Measurements from ENCODE around the gene SPIRE1. TPM values are rescaled to one million over a fixed set of nuclear protein-coding genes. Genes with fewer than 3 reads are reported as not detected.

SPIRE1 gene
- total RNA-seq, 1 experiment from 2014 or later, result 16.6 TPM

DNA sequence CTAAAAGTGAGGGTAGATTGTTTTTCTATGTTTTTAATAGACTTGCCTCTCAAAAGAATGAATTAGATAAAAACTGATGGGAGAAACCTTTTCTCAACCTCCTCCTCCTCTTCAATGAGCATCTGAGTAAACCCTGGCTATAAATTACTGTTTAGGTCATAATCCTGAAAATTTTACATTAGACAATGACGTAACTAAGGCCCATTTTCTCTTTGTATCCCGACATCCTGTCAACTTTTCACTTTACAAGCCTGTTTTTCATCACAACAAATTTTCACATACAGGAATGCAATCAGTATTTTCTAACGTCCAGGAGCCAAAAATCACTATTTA, 1.3 kb downstream of the SPIRE1 start:
- no peak overlapping the region for H4K91ac ChIP-seq (ENCODE audit: insufficient read length, low read depth, low read length)
- H3K27me3 Mint-ChIP-seq (ENCODE audit: low read depth), result peaks cover 16% of the 10 kb centered on the region
- no peak overlapping the region for H3K4ac ChIP-seq (ENCODE audit: low read depth, low read length)
- H3K4me1 ChIP-seq (ENCODE audit: insufficient read depth, low read length), result no peaks in the 10 kb centered on the region
- no peaks in the 10 kb centered on the region for H4K20me1 ChIP-seq (ENCODE audit: control insufficient read depth, insufficient read depth, insufficient read length)
- no peak overlapping the region for H2BK20ac ChIP-seq (ENCODE audit: low read depth, low read length, poor library complexity, severe bottlenecking)
- no peaks in the 10 kb centered on the region for H3K9me3 ChIP-seq (ENCODE audit: control insufficient read depth, low read depth, low read length)
- peak overlapping the region; percentile 61 to 85 for H3K4me3 Mint-ChIP-seq
- no peak for DNase-seq
- H3K4me1 Mint-ChIP-seq, result peaks cover 30 to 39% of the 10 kb centered on the region in 2 experiments
- H3T11ph ChIP-seq (ENCODE audit: low read length), result no peak overlapping the region
- H2BK12ac ChIP-seq (ENCODE audit: insufficient read length, low read depth, low read length), result no peak overlapping the region
- H3K23me2 ChIP-seq (ENCODE audit: insufficient read length, low read depth, low read length, poor library complexity, severe bottlenecking), result peaks cover 11% of the 10 kb centered on the region
- H2AK5ac ChIP-seq (ENCODE audit: insufficient read length, low read length), result no peak overlapping the region
- no peak overlapping the region for H2BK5ac ChIP-seq (ENCODE audit: insufficient read length, low read length)
- H3K18ac ChIP-seq (ENCODE audit: insufficient read length, low read depth, low read length), result no peak overlapping the region
- H3K79me1 ChIP-seq (ENCODE audit: insufficient read depth, low read depth, low read length, poor library complexity, severe bottlenecking), result no peaks in the 10 kb centered on the region
- no peaks in the 10 kb centered on the region; a peak in 2 of 5 replicates for H3K9me3 Mint-ChIP-seq
- H3K27me3 ChIP-seq (ENCODE audit: insufficient read depth, low read length), result no peaks in the 10 kb centered on the region
- no peak overlapping the region for H2AFZ ChIP-seq (ENCODE audit: low read length)
- H3K27ac ChIP-seq (ENCODE audit: insufficient read length, low read depth, low read length), result no peak overlapping the region
- no peak overlapping the region for H3K27ac Mint-ChIP-seq
- H3K56ac ChIP-seq (ENCODE audit: insufficient read length, low read depth, low read length), result no peak overlapping the region
- no peak for TF ChIP-seq CTCF (conservative IDR thresholded peaks at IDR 0.05)
- H2BK120ac ChIP-seq (ENCODE audit: low read depth, low read length, poor library complexity, severe bottlenecking), result no peak overlapping the region
- peak overlapping the region; percentile 54 for H3K4me2 ChIP-seq (ENCODE audit: insufficient read depth, insufficient read length, low read length)
- no CpG with 5 or more reads among the region's 3 CpGs for WGBS (ENCODE audit: extremely low coverage, insufficient read length, low lambda C conversion rate)
- no peaks in the 10 kb centered on the region for H3K79me2 ChIP-seq (ENCODE audit: insufficient read depth, low read length)
- H4K8ac ChIP-seq (replicated peaks; ENCODE audit: insufficient read length, low read depth, low read length), result no peak overlapping the region
- H3K36me3 Mint-ChIP-seq (ENCODE audit: insufficient read depth in 1 of 3, low read depth in 3 of 3), result peaks cover 0 to 7% (median 3%) of the 10 kb centered on the region in 3 experiments; a peak in 4 of 7 replicates
- no peak overlapping the region for H3K9ac ChIP-seq (ENCODE audit: extremely low read depth, insufficient read length, low read length)
- H3K23ac ChIP-seq (ENCODE audit: insufficient read length, low read depth, low read length), result no peak overlapping the region
- no peak overlapping the region for H4K5ac ChIP-seq (ENCODE audit: insufficient read length, low read depth, low read length)
- H3K14ac ChIP-seq (ENCODE audit: insufficient read depth, low read length), result no peak overlapping the region
- no peak overlapping the region for H2BK15ac ChIP-seq (ENCODE audit: low read depth, low read length)

Measured in H9 (cell line).